Measurements from ENCODE around the gene TGM4. TPM values are rescaled to one million over a fixed set of nuclear protein-coding genes. Genes with fewer than 3 reads are reported as not detected.

TGM4 gene
- total and polyA plus RNA-seq, 2 donors (not counting 1 experiment from before 2014, with no cell fraction given), result not detected

DNA sequence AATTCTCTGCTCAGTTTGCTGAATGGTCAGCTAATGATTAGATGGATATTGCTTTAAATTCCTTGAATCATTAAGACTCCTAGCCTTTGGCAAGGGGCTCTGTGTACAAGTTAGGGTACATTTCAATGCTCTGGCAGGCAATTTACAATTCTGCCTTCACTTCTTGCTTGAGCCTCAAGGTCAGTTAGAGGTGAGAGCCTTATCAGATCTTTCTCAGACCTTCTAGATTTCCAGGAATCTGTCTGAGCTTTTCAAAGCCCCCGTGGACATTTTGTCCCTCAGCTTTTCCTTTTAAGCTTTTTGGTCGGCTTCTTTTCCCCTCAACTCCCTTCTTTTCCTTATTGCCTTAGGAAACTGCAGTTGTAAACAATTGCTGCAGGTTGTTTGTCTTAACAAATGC lies 34.7 kb downstream of the TGM4 start:
- Histone ChIP-seq H3K27me3 (replicated peaks in 1 of 4; ENCODE audit: control extremely low read depth in 1 of 4, control insufficient read depth in 3 of 4, insufficient read depth in 4 of 4, low read length in 3 of 4) (peaks cover 0 to 17% (median 6%) of the 10 kb centered on the region in 4 experiments), H3K27ac (ENCODE audit: low read length in 2 of 2) (no peak overlapping the region), H3K4me3 (ENCODE audit: control extremely low read depth in 1 of 5, extremely low read depth in 1 of 5, insufficient read depth in 1 of 5, low read depth in 2 of 5, low read length in 4 of 5) (no peak overlapping the region), H3K9me3 (ENCODE audit: control extremely low read depth in 1 of 3, control insufficient read depth in 2 of 3, insufficient read depth in 1 of 3, low read length in 2 of 3) (peaks cover 0 to 10% (median 3%) of the 10 kb centered on the region in 3 donors), H3K79me2 (ENCODE audit: control insufficient read depth, insufficient read depth, low read length) (no peaks in the 10 kb centered on the region), H2AFZ (ENCODE audit: insufficient read depth, low read depth, low read length, poor library complexity, severe bottlenecking) (no peak overlapping the region), H4K20me1 (ENCODE audit: control insufficient read depth, insufficient read depth, low read length, poor library complexity, severe bottlenecking) (no peaks in the 10 kb centered on the region), H3K36me3 (replicated peaks in 1 of 2; ENCODE audit: control extremely low read depth in 1 of 2, control insufficient read depth in 1 of 2, extremely low read depth in 1 of 2, insufficient read depth in 2 of 2, low read length in 1 of 2) (no peaks in the 10 kb centered on the region), H3K4me2 (replicated peaks; ENCODE audit: low read depth, low read length, poor library complexity, severe bottlenecking) (no peak overlapping the region), H3K9ac (ENCODE audit: low read length) (no peak overlapping the region), H3K4me1 (ENCODE audit: control insufficient read depth in 2 of 2, insufficient read depth in 2 of 2, low read length in 2 of 2) (no peaks in the 10 kb centered on the region)
- no peak for ATAC-seq (ENCODE audit: low read depth)
- Mint-ChIP-seq H3K9me3 (ENCODE audit: insufficient read depth) (no peaks in the 10 kb centered on the region), H3K27ac (no peak overlapping the region), H3K27me3 (peaks cover 27% of the 10 kb centered on the region), H3K4me1 (no peaks in the 10 kb centered on the region), H3K4me3 (no peak overlapping the region)
- TF ChIP-seq EZH2 (IDR thresholded peaks at IDR 0.05; ENCODE audit: borderline replicate concordance, insufficient read depth, low read depth, low read length, poor library complexity, severe bottlenecking), result no peak
- TF ChIP-seq, protein P1, sequence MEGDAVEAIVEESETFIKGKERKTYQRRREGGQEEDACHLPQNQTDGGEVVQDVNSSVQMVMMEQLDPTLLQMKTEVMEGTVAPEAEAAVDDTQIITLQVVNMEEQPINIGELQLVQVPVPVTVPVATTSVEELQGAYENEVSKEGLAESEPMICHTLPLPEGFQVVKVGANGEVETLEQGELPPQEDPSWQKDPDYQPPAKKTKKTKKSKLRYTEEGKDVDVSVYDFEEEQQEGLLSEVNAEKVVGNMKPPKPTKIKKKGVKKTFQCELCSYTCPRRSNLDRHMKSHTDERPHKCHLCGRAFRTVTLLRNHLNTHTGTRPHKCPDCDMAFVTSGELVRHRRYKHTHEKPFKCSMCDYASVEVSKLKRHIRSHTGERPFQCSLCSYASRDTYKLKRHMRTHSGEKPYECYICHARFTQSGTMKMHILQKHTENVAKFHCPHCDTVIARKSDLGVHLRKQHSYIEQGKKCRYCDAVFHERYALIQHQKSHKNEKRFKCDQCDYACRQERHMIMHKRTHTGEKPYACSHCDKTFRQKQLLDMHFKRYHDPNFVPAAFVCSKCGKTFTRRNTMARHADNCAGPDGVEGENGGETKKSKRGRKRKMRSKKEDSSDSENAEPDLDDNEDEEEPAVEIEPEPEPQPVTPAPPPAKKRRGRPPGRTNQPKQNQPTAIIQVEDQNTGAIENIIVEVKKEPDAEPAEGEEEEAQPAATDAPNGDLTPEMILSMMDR (IDR thresholded peaks at IDR 0.05), result no peak
- ChIA-PET CTCF (interaction anchor here (0.9 to 2.1 kb wide), 4 partner anchors 28 to 585 kb away, joined by 3 to 8 read pairs (median 4); no protein-coding TSS in a partner anchor), POLR2A (no interaction called here)
- no CpG with 5 or more reads among the region's 2 CpGs for whole genome bisulfite sequencing (ENCODE audit: insufficient coverage)
- DNase-seq, result no peak
- intact Hi-C loops (cut with micrococcal nuclease), result no loop called here

DNA sequence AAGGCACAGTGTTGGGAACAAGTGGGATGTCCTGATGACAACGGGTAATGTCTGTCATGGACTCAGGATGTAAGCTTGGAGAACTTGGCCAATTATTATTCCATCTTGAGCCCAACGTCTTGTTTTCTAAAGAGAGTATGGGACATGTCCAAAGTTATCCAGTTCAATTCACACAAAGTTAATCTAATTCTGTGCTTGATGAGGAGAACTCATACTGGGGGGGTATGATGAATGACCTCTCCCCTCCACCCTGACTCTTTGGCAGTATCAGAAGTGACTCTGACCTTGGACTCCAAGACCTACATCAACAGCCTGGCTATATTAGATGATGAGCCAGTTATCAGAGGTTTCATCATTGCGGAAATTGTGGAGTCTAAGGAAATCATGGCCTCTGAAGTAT lies 36.3 kb downstream of the TGM4 start:
- no peak overlapping the region for H3K4me3 ChIP-seq (ENCODE audit: control extremely low read depth in 1 of 5, extremely low read depth in 1 of 5, insufficient read depth in 1 of 5, low read depth in 2 of 5, low read length in 4 of 5)
- ChIA-PET CTCF (interaction anchor here (1.4 kb wide), 1 partner anchor 377 kb away, joined by 4 read pairs; no protein-coding TSS in a partner anchor), POLR2A (no interaction called here)
- peaks cover 0 to 17% (median 6%) of the 10 kb centered on the region in 4 experiments for H3K27me3 ChIP-seq (replicated peaks in 1 of 4; ENCODE audit: control extremely low read depth in 1 of 4, control insufficient read depth in 3 of 4, insufficient read depth in 4 of 4, low read length in 3 of 4)
- H3K27ac ChIP-seq (ENCODE audit: low read length in 2 of 2), result no peak overlapping the region
- H3K4me2 ChIP-seq (replicated peaks; ENCODE audit: low read depth, low read length, poor library complexity, severe bottlenecking), result no peak overlapping the region
- H3K4me1 Mint-ChIP-seq, result no peaks in the 10 kb centered on the region
- no peaks in the 10 kb centered on the region for H4K20me1 ChIP-seq (ENCODE audit: control insufficient read depth, insufficient read depth, low read length, poor library complexity, severe bottlenecking)
- no peak overlapping the region for H3K9ac ChIP-seq (ENCODE audit: low read length)
- no peak overlapping the region for H2AFZ ChIP-seq (ENCODE audit: insufficient read depth, low read depth, low read length, poor library complexity, severe bottlenecking)
- TF ChIP-seq, protein P1 (IDR thresholded peaks at IDR 0.05), result no peak
- no peak for TF ChIP-seq EZH2 (IDR thresholded peaks at IDR 0.05; ENCODE audit: borderline replicate concordance, insufficient read depth, low read depth, low read length, poor library complexity, severe bottlenecking)
- WGBS (ENCODE audit: insufficient coverage), result 94% methylated on average over 2 of the region's 3 CpGs
- intact Hi-C loops (cut with micrococcal nuclease), result no loop called here
- H3K9me3 Mint-ChIP-seq (ENCODE audit: insufficient read depth), result no peaks in the 10 kb centered on the region
- peaks cover 0 to 3% (median 2%) of the 10 kb centered on the region in 3 donors for H3K9me3 ChIP-seq (ENCODE audit: control extremely low read depth in 1 of 3, control insufficient read depth in 2 of 3, insufficient read depth in 1 of 3, low read length in 2 of 3)
- no peaks in the 10 kb centered on the region for H3K36me3 ChIP-seq (replicated peaks in 1 of 2; ENCODE audit: control extremely low read depth in 1 of 2, control insufficient read depth in 1 of 2, extremely low read depth in 1 of 2, insufficient read depth in 2 of 2, low read length in 1 of 2)
- H3K4me1 ChIP-seq (ENCODE audit: control insufficient read depth in 2 of 2, insufficient read depth in 2 of 2, low read length in 2 of 2), result no peaks in the 10 kb centered on the region
- H3K27ac Mint-ChIP-seq, result no peak overlapping the region
- peaks cover 27% of the 10 kb centered on the region for H3K27me3 Mint-ChIP-seq
- H3K79me2 ChIP-seq (ENCODE audit: control insufficient read depth, insufficient read depth, low read length), result no peaks in the 10 kb centered on the region
- ATAC-seq (ENCODE audit: low read depth) (no peak), DNase-seq (no peak)
- no peak overlapping the region for H3K4me3 Mint-ChIP-seq
